GM12878 (cell line): ENCODE measurements around the gene MSI2. TPM values are rescaled to one million over a fixed set of nuclear protein-coding genes. Genes with fewer than 3 reads are reported as not detected.

Experiments used
- ATAC-seq: fragments of 200-7000 bp; cut with Tn5 transposase; 3 replicates; pipeline ENCODE4 v1.9.1; 2020; ENCODE audit warnings: mild to moderate bottlenecking, moderate library complexity
- BruUV-seq: library from RNA; stranded (reverse); fragments of 400-500 nt; replicated peaks from 2 replicates; lab custom pipeline; 2021; lab: Mats Ljungman, UMichigan
- CTCF ChIA-PET: fragments of 300-600 bp; sonication (Branson Sonifier 250); formaldehyde crosslinking; extraction: SDS; loops from one replicate; lab custom pipeline; 2021; ENCODE audit warnings: inconsistent platforms; lab: Yijun Ruan, JAX
- POLR2A ChIA-PET: fragments of 350-600 bp; formaldehyde crosslinking; extraction: SDS; loops from one replicate; lab custom pipeline; 2021; ENCODE audit warnings: inconsistent platforms; lab: Charles Lee
- RAD21 ChIA-PET: fragments of 300-600 bp; sonication (Branson Sonifier 250); formaldehyde crosslinking; loops from one replicate; lab custom pipeline; 2023; ENCODE audit warnings: antibody characterized with exemption; ENCODE audit not compliant: unreplicated experiment; lab: Charles Lee
- SMC1A ChIA-PET: fragments of 300-600 bp; sonication (Branson Sonifier 250); formaldehyde crosslinking; loops from one replicate; lab custom pipeline; 2023; ENCODE audit not compliant: unreplicated experiment, uncharacterized antibody; lab: Charles Lee
- DNase-seq: peaks from one replicate; pipeline ENCODE4 v3.0.0-alpha.2; 2011; ENCODE audit warnings: low read depth, low spot score
- FAIRE-seq: peaks from 3 replicates; lab custom pipeline; 2011; peaks lifted over from hg19 to GRCh38; lab: Jason Lieb, UNC
- H2AFZ ChIP-seq: 2 replicates; pipeline ENCODE4 v1.6.0; 2011; ENCODE audit warnings: low read depth, low read length, control low read depth; ENCODE audit not compliant: control insufficient read depth
- H3K27ac ChIP-seq: 2 replicates; pipeline ENCODE4 v1.5.1; 2011; ENCODE audit warnings: control low read depth; ENCODE audit not compliant: control insufficient read depth, insufficient read depth
- H3K27me3 ChIP-seq, 2 experiments: replicated peaks in 1 of 2; 2 replicates each; pipeline versions ENCODE4 v1.6.0 to v1.6.1; 2011; ENCODE audit warnings: low read length in 1 of 2; ENCODE audit not compliant: control insufficient read depth in 2 of 2, insufficient read depth in 2 of 2
- H3K36me3 ChIP-seq, 2 experiments: 2 replicates each; pipeline ENCODE4 v1.5.1; 2011; ENCODE audit warnings: low read length in 1 of 2; ENCODE audit not compliant: control insufficient read depth in 2 of 2, insufficient read depth in 2 of 2
- H3K4me1 ChIP-seq: 2 replicates; pipeline ENCODE4 v1.6.1; 2011; ENCODE audit warnings: mild to moderate bottlenecking, low read length, moderate library complexity, mixed read lengths; ENCODE audit not compliant: control insufficient read depth, insufficient read depth
- H3K4me2 ChIP-seq: 2 replicates; pipeline ENCODE4 v1.6.0; 2011; ENCODE audit warnings: control low read depth; ENCODE audit not compliant: control insufficient read depth, insufficient read depth
- H3K4me3 ChIP-seq: fragments of 200-600 bp; sonication (generic); 2 replicates; pipeline ENCODE4 v1.5.1; 2016
- H3K79me2 ChIP-seq: 2 replicates; pipeline ENCODE4 v1.6.0; 2011; ENCODE audit warnings: low read length; ENCODE audit not compliant: control insufficient read depth, insufficient read depth
- H3K9ac ChIP-seq: 2 replicates; pipeline ENCODE4 v1.8.0; 2011; ENCODE audit warnings: low read length, control low read depth, mixed read lengths; ENCODE audit not compliant: control insufficient read depth, insufficient read depth
- H3K9me3 ChIP-seq: replicated peaks from 3 replicates; pipeline ENCODE4 v1.5.1; 2011; ENCODE audit warnings: mild to moderate bottlenecking, low read length; ENCODE audit not compliant: control insufficient read depth, insufficient read depth
- H4K20me1 ChIP-seq: 2 replicates; pipeline ENCODE4 v1.6.0; 2011; ENCODE audit not compliant: control insufficient read depth, insufficient read depth
- CBFB ChIP-seq: IDR thresholded peaks from 2 replicates; pipeline ENCODE4 v1.6.1; 2016; ENCODE audit warnings: antibody characterized with exemption, low read depth
- CREM ChIP-seq: IDR thresholded peaks from 2 replicates; pipeline ENCODE4 v1.6.1; 2014; ENCODE audit warnings: antibody characterized with exemption, low read depth
- FOXK2 ChIP-seq: fragments of 450-650 bp; IDR thresholded peaks from 2 replicates; pipeline ENCODE4 v1.6.1; 2017; ENCODE audit warnings: mild to moderate bottlenecking, moderate library complexity
- KDM1A ChIP-seq: fragments of 200-600 bp; sonication (generic); IDR thresholded peaks from 2 replicates; pipeline ENCODE4 v1.6.1; 2016; ENCODE audit warnings: borderline replicate concordance
- MEF2B ChIP-seq: fragments of 450-650 bp; IDR thresholded peaks from 2 replicates; pipeline ENCODE4 v1.6.1; 2018; ENCODE audit warnings: mild to moderate bottlenecking, moderate library complexity; ENCODE audit not compliant: partially characterized antibody, poor library complexity, severe bottlenecking
- NBN ChIP-seq: fragments of 450-650 bp; IDR thresholded peaks from 2 replicates; pipeline ENCODE4 v1.6.1; 2016
- PAX5 ChIP-seq: IDR thresholded peaks from 2 replicates; pipeline ENCODE4 v1.6.1; 2011; ENCODE audit warnings: low read depth, low read length, borderline replicate concordance
- POLR2A ChIP-seq: IDR thresholded peaks from 2 replicates; pipeline ENCODE4 v1.6.1; 2011; ENCODE audit warnings: low read depth, mild to moderate bottlenecking, low read length
- WGBS: methylation state at CpG from one replicate; pipeline ENCODE4 v1.1.6; 2016; ENCODE audit warnings: low lambda C conversion rate; ENCODE audit not compliant: insufficient replicate concordance, insufficient coverage; ENCODE audit errors: missing lambda C conversion rate; 5-methylcytosine and 5-hydroxymethylcytosine counted together
- in situ Hi-C: fragments of 300-500 bp; cut with MboI; formaldehyde crosslinking; loops from 9 replicates; pipeline ENCODE4 v1.14.3; 2018; ENCODE audit warnings: mixed read lengths
- intact Hi-C: fragments of 100-400 bp; cut with micrococcal nuclease; formaldehyde crosslinking; loops from one replicate; pipeline ENCODE4 v1.14.2; 2022; ENCODE audit not compliant: unreplicated experiment
- polyA plus RNA-seq, 11 experiments: library from polyadenylated mRNA; depleted of rRNA in 4 of 11; unstranded in 6 of 11; stranded (reverse) in 5 of 11; fragments of >200 nt; fragmentation: Nextera tagmentation in 4 of 11; fragmentation: Illumina TruSeq in 1 of 11; extraction: Ambion mirVana in 4 of 11; extraction: Trizol in 1 of 11; gene quantifications; 1 replicate in 1 of 11; 2 replicates in 10 of 11; pipeline versions ENCODE4 v1.2.1 to v1.2.3, GENCODE V29; 2011 to 2016; ENCODE audit warnings: inconsistent platforms in 2 of 11, missing spikeins in 2 of 11, low read depth in 1 of 11
- total RNA-seq, 4 experiments: library from RNA; depleted of rRNA in 3 of 4; stranded (reverse); fragments of >200 nt in 3 of 4; fragmentation: Illumina TruSeq in 1 of 4; extraction: Trizol in 1 of 4; gene quantifications; 2 replicates each; pipeline versions ENCODE4 v1.2.1 to v1.2.3, GENCODE V29; 2013 to 2021
- TF ChIP-seq, protein P1 (sequence below): fragments of 450-650 bp; conservative IDR thresholded peaks from 2 replicates; pipeline ENCODE4 v1.6.1; 2017; ENCODE audit warnings: mild to moderate bottlenecking, moderate library complexity
- TF ChIP-seq, protein P2 (sequence below): IDR thresholded peaks from 2 replicates; pipeline ENCODE4 v1.6.1; 2011; ENCODE audit warnings: low read depth, mild to moderate bottlenecking, low read length, moderate library complexity, borderline replicate concordance; ENCODE audit errors: extremely low read depth

MSI2 gene
- total and polyA plus RNA-seq, 10 of the 15 experiments (the other 5 are each of a cell fraction or from before 2014, with no cell fraction given), result 6.1 to 76.1 (median 42.0) TPM

DNA sequence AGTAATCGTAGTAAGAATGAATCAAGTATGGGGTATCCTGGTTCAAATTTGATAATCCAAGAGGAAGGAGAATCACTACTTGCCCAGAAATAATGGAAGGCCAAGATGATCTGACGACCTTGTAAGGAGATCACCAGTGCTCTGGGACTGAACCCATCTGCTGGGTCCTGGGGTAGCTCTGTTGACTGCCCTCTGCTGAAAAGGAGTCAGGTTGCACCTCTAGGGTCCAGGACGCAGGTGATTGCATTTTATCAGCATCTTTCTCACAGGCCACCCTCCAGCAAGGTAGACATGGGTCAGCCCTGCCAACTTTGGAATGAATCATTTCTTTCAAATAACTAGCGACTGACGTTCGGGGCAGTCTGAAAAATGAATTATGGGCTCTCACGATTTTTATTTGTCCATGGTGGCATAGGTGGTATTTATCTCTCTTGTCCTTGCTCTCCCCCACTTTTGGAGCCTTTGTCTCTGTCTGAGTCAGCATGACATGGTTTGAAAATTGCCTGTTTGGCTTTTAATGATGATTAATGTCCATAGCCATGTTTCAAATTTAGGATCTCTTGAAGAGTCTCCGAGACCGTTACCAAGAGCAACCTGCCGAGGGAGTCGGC lies 163.7 kb downstream of the MSI2 start:
- Histone ChIP-seq H4K20me1 (no peaks in the 10 kb centered on the region), H3K4me3 (no peak overlapping the region), H2AFZ (no peak overlapping the region), H3K79me2 (peaks cover 19% of the 10 kb centered on the region), H3K9me3 (peaks cover 4% of the 10 kb centered on the region; the same call in 2 of the 3 replicates), H3K9ac (no peak overlapping the region), H3K4me1 (peaks cover 58% of the 10 kb centered on the region), H3K27ac (no peak overlapping the region), H3K4me2 (no peak overlapping the region), H3K27me3 (no peaks in the 10 kb centered on the region), H3K36me3 (peaks cover 2 to 3% of the 10 kb centered on the region in 2 experiments; a peak in 2 of 4 replicates)
- ChIA-PET SMC1A (interaction anchor here (0.5 to 2.2 kb wide), 8 partner anchors 10 to 176 kb away, joined by 3 to 6 read pairs (median 4); no protein-coding TSS in a partner anchor), RAD21 (interaction anchor here (0.7 to 3.5 kb wide), 4 partner anchors 19 to 177 kb away, joined by 3 to 14 read pairs (median 6); no protein-coding TSS in a partner anchor), CTCF (interaction anchor here (0.8 to 1.7 kb wide), 3 partner anchors 13 to 253 kb away, joined by 3 to 5 read pairs (median 4); no protein-coding TSS in a partner anchor), POLR2A (no interaction called here)
- intact Hi-C loops, result loop anchor here (5.0 kb wide), 1 partner anchor 63 kb away; no protein-coding TSS in a partner anchor
- 93% methylated on average over 11 of the region's 11 CpGs for WGBS
- TF ChIP-seq MEF2B, result no peak
- no peak for TF ChIP-seq NBN
- TF ChIP-seq, protein P1, sequence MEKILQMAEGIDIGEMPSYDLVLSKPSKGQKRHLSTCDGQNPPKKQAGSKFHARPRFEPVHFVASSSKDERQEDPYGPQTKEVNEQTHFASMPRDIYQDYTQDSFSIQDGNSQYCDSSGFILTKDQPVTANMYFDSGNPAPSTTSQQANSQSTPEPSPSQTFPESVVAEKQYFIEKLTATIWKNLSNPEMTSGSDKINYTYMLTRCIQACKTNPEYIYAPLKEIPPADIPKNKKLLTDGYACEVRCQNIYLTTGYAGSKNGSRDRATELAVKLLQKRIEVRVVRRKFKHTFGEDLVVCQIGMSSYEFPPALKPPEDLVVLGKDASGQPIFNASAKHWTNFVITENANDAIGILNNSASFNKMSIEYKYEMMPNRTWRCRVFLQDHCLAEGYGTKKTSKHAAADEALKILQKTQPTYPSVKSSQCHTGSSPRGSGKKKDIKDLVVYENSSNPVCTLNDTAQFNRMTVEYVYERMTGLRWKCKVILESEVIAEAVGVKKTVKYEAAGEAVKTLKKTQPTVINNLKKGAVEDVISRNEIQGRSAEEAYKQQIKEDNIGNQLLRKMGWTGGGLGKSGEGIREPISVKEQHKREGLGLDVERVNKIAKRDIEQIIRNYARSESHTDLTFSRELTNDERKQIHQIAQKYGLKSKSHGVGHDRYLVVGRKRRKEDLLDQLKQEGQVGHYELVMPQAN, result no peak
- no peak for TF ChIP-seq PAX5
- TF ChIP-seq CBFB, result no peak
- no peak for TF ChIP-seq FOXK2
- no peak for TF ChIP-seq KDM1A
- TF ChIP-seq, protein P2, sequence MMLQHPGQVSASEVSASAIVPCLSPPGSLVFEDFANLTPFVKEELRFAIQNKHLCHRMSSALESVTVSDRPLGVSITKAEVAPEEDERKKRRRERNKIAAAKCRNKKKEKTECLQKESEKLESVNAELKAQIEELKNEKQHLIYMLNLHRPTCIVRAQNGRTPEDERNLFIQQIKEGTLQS, result no peak
- no peak for TF ChIP-seq CREM
- no peak for TF ChIP-seq POLR2A
- no TSS peak for BruUV-seq
- in situ Hi-C loops, result no loop called here
- ATAC-seq, result no peak
- no peak for DNase-seq
- no peak for FAIRE-seq
